HG03103 (cell line): ENCODE results near the gene ETS1.
"Not testable (repeated sequence)": the region's sequence is repeated elsewhere in the genome, so short reads cannot be mapped to it uniquely, and the experiment has no call there.

Source experiments
- ATAC-seq: cut with Tn5 transposase; IDR thresholded peaks from one replicate; pipeline ENCODE4 v1.9.1; 2021; ENCODE audit warnings: low read depth; ENCODE audit not compliant: unreplicated experiment

The ETS1 gene

DNA sequence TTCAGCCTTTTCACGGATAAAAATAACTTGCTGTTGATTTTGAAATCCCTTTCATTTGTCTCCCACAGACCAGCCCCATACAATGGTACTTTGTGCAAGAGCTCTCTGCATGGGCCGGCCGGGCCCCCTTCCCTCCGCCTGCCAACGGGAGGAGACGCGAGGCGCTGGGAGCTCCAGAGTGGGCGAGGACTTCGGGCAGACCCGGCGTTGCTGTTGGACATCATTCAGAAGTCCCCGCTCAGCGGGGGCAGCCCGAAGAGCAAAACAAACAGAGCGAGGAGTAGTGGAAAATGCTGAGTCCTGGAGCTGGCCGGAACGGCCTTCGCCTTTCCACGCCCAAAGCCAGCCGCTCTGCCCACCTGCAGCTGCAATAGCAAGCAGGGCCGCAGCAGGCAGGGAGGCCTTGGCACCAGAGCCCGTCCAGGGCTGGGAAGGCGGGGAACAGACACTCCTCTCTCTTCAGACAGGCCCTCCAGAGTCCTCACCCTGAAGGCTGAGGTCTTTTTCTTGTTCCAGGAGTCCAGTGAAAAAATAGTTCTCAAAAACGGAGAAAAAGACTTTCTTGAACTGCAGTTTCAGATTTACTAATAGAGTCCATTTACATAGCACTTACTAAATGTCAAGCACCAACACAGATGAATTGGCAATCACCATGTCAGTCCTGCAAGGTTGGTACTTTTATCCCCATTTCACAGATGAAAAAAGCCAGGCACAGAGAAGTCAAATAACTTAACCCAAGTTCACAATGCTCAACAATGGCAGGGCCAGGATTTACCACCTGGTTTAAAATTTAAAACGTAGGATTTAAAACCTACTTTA lies 135.5 kb downstream of the ETS1 start:
- ATAC-seq, result no peak

DNA sequence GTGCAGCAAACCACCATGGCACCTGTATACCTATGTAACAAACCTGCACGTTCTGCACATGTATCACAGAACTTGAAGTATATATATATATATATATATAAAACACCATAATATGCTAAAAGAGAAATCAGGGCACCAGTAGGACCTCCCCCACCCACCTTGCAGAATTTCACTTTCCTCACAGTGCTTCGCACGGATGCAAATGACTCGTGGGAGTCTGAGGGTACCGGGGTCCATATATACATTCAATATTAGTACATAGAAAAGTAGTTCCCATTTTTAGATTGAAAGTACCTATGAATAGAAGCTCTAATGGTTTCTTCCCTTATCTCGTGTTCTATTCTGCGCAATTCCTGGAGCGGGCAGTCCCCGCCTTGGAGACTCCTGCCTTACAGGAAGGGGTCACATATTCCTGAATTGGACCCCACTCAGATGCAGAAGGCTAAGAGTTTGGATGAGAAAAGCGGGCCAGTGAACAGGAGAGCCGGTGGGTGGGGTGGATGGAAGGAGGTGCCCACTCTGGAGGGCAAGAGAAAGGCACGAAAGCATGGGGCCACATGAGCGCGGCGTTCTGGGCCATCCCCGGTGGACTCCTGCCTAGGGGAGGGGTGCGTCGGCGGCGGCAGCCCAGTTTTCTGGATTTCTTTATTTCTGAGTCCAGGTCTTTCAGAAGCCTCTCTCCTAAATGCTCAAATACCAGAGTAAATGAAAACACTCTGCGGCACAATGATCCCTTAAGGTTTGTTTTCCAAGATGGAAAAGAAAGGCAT lies 136.3 kb downstream of the ETS1 start:
- no peak for ATAC-seq

DNA sequence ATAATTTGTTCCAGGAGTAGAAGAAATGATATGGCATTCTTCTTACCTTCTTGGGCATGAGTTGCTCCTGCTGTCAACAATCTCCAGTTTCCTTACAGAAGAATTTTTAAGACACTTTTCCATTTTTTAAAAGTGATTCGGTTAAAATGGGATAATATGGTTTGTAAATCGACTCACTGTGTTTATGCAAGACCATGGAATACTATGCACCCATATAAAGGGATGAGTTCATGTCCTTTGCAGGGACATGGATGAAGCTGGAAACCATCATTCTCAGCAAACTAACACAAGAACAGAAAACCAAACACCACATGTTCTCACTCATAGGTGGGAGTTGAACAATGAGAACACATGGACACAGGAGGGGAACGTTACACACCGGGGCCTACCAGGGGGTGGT lies 136.9 kb downstream of the ETS1 start:
- ATAC-seq, result not testable (repeated sequence)

DNA sequence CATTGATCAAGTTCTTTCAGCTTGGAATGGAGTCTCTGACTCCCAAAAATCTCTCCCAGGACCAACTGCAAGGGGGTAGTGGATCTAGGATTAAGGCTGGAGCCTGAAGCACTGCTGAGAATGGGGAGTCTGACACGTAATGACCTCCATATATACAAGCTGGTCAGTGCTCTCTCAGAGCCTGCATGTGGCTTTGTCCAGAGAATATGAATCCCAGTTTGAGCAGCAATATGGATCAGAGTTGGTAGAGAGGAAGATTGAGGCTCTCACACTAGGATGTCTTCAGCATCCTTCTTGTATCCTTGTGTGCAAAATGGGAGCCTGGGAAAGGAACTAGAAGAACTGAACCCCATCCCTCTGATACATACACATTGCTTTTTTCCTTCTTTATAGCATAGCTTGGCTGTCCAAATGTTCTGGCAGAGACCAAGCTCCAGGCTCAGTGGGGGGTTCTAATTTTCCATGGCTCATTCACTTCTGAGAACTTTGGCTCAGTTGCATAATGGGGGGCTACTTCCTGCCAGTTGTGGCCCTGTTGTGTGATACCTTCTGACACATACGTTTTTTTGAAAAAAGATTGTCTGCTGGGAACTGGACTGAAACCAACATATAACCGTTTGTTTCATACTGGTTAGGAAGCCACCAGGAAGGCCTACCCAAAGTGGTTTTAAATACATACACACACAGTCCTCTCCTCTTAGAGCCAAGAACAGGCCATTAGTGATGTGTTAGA lies 138.2 kb downstream of the ETS1 start:
- ATAC-seq, result no peak

DNA sequence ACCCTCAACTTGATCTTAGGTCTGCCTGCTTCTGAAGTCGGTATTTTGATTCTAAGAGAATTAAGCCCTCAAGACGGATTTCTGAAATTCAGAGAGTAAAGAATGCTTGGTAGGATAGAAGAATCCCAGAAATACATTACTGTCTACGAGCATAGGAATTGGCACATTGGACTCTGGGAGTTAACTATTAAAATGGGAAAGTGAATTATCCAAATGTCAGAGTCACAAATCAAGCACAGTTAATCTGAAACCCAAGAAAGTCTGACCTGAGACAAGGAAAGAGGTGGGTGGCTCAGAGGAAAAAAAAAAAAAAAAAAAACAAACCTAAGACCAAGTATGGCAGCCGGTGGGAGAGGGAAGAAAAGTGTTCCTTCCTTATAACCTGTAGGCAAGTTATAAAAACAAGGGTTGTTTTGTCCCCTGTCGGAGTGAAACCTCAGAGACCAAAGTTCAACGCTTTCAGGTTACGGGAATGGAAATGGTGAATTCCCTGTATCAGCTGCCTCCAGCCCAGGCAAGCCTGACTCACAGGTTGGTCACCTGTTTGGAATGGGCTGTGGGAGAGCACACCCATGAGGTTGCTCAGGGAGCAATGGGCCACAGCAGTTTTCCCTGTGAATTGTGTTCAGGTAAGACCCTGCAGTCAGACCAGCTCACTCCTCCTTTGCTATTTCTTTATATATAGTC lies 139.0 kb downstream of the ETS1 start:
- no peak for ATAC-seq

DNA sequence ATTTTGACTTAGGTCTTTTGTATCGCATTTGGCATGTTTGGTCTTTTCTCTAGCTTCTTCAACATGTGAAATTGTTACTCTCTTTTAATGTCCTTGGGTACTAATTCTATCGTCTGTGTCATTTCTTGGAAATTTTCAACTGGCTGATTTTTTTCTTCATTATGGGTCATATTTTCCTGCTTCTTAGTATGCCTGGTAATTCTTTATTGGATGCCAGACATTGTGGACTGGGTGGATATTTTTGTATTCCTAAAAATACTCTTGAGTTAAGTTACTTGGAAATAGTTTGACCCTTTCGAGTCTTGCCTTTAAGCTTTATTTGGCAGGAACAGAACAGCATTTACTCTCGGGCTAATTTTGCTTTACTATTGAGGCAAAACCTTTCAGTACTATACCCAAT lies 140.1 kb downstream of the ETS1 start:
- ATAC-seq, result no peak

DNA sequence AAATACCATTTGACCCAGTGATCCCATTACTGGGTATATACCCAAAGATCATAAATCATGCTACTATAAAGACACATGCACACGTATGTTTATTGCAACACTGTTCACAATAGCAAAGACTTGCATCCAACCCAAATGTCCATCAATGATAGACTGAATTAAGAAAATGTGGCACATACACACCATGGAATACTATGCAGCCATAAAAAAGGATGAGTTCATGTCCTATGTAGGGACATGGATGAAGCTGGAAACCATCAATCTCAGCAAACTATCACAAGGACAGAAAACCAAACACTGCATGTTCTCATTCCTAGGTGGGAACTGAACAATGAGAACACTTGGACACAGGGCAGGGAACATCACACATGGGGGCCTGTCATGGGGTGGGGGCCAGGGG lies 141.4 kb downstream of the ETS1 start:
- ATAC-seq, result not testable (repeated sequence)

DNA sequence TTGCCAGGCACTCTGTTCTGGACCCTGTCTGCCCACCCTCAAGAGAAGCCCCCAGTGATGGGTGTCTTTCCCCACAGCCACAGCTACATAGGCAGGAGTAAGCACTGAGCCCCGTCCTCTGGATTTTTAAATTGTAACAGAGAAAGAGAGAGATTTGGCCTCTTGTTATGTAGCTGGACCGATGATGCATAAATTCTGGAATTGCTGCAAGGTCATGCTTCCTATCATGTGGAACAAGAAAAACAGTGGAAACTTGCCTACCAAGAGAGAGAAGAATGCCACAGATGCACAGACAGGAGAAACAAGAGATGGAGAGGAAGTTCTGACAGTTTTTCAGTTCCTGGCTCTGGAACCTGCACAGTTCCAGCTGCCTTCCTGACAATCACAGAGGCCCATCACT lies 150.2 kb downstream of the ETS1 start:
- no peak for ATAC-seq

DNA sequence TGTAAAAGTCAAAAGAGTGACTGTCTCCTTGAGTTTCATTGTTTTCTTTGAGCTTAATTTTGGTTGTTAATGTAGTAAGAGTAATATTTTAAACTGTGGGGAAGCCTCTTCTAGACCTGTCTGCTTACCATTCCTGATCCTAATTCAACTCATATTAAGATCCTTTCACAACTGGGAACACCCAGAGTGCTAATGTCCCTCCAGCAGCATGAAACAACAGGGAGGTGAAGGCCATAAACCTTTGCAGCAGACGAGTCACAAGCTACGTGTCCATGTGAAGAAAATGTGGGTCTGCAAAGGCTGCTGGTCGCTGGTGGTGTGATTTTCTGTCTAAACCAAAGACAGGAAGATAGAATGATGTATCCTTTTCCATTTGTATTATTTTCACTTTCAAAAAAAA lies 152.5 kb downstream of the ETS1 start:
- ATAC-seq, result no peak

DNA sequence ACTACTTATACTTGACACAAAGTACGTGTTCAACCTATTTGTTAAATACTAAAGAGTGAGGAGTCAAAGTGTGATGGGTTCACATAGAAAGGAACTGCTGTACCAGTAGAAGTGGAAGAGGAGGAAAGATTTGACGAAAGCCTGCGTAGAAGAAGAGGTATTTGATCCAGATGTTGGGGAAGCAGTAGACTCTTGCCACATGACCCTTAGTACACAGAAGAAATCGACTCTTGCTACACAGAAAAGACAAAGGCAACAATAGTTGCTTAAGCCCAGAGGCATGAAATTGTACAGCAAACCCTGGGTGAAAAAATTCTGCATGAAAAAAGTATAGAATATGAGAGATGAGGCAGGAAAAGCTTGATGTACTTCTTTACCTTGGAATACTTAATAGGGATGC lies 152.9 kb downstream of the ETS1 start:
- no peak for ATAC-seq

DNA sequence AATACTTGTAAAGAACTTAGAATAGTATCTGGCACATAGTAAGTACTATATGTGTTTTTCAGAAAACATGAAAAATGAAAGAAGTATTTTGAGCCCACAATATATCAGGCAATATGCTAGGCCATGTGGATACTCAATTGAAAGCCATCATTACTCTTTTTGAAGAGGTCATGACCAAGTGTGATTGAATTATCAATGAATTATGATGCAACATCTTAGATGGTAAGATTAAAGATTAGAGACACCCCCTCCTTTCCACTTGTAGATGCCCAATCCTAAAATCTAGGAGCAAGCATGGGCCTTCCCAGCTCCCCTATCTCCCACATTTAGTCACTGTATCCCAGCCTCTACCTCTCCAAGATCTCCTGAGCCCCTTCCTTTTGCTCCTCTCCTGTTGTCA lies 154.4 kb downstream of the ETS1 start:
- ATAC-seq, result no peak

DNA sequence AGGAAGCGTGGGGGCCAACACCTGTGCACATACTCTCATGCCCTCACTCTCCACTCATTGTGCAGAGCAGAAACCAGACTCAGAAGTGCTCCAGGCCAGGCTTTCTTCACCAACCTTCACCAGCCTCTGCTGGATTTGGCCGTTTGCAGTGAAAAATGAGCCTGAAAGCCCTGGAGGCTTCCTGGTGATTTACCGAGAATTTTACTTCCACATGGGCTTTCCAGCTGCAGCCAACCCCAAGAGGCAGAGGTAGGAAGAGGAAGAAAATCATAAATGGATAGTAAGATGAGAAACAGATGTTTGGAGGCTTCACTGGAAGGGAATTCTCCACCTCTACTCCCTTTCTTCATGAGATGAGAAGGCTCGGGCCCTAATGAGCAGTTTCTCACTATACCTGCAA lies 155.4 kb downstream of the ETS1 start:
- no peak for ATAC-seq

DNA sequence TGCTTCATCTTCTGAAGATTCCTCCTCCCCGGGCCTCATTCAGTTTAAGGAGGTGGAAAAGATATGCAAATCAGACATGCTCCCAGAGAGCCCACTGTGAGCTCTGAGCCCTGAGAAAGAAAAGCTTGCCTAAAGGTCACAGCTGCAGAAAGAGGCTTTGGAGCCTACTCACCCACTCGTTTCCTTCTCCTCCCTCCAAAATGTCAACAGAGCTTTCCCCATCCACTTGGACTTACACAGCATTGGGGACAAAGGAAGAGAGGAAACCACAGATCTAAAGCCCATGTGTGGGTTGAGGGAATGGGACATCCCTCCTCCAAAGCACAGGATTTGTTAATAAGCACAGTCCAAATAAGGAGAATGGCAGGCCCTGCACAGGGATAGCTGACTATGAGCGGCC lies 158.4 kb downstream of the ETS1 start:
- ATAC-seq, result no peak

DNA sequence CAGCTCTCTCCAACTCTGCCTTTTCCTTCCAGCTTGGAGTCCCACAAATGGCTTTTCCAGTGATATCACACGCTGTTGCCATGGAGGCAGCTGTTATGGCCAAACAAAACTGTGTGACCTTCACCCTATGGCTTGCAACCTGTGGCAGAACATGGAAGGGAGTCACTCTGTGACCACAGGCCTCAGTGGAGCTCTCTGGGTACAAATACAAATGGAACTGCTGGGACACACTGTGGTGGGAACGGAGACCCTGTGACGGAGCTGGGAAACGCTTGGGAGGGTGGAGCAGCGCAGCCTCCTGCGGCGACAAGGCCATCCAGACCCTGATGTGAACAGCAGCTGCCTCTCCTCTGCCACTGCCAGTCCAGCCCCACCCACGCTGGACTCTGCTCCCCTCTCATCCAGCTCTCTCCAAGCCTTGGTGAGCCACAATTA lies 162.5 kb downstream of the ETS1 start:
- ATAC-seq, result no peak

DNA sequence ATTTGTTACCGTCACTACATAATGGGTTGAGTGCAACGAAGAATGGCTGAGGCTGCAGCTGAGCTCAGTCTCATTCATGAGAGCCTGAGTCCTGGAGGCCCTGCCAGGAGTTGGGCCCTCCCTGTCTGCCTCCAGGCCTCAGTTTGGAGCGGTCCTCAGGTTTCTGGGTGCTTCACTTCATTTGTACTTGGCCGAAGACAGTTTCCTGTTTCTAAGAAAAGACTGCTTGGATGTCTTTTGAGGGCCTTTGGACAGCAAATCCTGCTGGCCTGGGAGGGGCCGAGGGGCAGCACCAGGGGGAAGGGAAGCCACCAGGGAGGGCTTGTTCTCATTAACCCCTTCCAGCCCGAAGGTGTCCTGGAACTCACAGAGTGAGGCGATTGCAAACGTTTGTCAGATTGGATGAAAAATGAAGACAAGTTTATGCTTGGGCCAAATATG lies 163.1 kb downstream of the ETS1 start:
- ATAC-seq, result no peak

DNA sequence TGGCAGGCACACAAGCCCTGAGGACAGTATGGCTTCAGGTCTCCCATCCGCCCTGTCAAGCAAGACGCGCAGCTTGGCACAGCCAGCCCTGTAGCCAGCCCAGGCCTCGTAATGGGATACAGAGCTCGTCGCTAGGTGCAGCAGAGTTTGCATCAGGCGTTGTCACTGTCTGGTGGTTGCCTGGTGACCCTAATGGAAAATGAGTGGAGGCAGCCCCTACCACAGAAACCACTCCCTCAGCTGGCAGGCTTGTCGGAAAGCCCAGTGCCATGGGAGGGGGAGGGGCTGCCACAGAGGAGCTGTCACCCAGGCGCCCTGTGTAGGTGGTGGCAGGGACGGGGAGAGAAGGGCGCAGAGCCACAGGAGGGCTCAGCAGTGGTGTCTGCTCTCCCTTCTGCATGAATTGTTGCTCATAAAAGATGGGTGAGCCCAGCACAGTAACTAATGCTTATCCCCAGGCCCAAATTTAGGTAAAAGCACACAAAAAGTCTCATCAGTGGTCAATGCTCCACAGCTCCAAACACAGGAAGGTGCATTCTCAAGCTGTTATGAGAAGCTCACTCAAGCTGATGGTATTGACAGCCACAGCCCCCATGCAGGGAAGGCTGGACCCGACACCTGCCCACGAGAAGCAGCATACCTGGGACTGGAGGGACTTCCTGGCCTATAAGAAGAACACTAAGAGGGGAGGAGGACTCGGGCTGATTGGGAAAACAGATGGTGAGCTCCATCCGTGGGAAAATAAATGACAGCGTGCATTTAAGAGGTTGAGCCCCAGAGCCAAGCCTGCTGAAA lies 164.6 kb downstream of the ETS1 start:
- no peak for ATAC-seq

DNA sequence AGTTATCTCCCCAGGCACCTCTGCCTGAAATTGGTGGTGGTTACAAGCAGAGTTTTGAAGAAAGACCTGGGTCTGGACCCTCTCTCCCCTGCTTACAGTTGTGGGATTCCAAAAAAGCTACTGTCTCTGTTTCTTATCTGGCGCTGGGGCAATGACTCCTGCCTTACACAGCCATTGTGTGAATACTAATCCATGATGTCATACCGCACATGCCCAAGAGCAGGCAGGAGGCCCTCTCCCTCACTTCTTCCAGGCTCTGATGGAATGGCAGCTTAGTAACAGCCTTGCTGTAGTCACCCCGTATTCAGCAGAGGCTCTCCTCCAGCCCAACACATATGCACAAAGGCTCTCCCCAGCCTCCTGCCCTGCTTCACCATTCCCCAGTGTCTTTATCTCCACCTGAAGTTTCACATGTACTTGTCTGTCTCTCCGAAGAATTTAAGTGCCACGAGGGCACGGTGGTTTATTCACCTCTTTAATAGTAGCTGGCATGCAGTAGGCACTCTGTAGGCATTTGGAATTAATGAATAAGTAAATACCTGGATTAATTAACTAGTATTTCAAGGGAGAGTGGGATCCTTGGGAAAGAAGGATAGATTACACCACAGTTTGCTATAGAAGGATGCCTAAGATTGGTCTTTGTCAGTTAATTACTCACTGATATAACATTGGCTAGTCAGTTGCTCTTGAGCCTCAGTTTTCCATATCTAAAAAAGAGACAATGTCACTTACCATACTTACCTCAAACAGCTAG lies 165.6 kb downstream of the ETS1 start:
- no peak for ATAC-seq

DNA sequence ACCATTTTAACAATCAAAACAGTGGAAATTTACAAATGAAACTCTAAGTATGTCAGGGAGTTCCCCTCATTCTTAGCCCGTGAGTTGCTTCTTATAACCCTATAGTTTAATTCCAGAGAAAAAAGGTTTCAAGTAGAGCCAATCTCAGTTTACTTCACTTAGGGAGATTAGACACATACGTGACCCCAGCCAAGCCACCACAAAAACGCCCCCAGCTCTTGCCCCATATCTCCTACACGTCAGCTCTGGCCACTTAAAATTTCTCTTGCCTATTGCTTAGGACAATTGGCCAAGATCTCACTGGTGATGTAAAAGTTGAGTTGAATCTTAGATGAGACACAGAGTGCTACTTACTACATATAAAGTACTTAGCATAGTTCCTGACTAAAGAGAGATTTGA lies 166.4 kb downstream of the ETS1 start:
- ATAC-seq, result no peak

DNA sequence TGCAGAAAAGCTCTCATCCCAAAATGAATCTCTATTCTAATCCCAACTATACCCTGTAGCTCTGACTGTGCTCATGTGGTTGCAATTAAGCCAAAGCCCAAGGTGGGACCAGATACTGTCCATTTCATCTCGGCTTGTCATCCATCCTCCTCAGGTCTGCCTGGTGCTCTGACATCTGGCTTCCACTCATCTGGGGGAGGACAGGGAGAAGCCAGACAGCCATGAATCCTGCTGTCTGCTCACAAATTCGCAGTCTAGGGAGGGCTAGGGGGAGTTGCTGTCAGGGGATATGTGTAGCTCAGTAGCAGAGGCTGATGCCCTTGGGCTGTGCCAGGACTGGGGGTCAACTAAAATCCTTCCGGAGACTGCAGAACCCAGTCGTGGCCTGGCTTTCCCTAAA lies 167.1 kb downstream of the ETS1 start:
- ATAC-seq, result no peak
